Posterior vena cava (tissue), 2 donors: ENCODE results near the gene CYP2J2. TPM values are rescaled to one million over a fixed set of nuclear protein-coding genes. Genes with fewer than 3 reads are reported as not detected.
"Not testable (repeated sequence)": the region's sequence is repeated elsewhere in the genome, so short reads cannot be mapped to it uniquely, and the experiment has no call there.

Source experiments
- DNase-seq: peaks from one replicate; pipeline ENCODE4 v3.0.0-alpha.2; 2020; ENCODE audit warnings: low spot score
- intact Hi-C, 2 donors: fragments of 100-400 bp; cut with DNase I; formaldehyde crosslinking; loops; one replicate each; pipeline versions ENCODE4 v1.14.1 to v1.14.2; 2022 to 2023
- total RNA-seq, 2 donors: library from RNA; stranded (reverse); fragmentation: NEBNext Ultra II Directional; extraction: Animal tissue kit (Norgen Biotek cat#: 25700); gene quantifications; one replicate each; pipeline ENCODE4 v1.2.1, GENCODE V29; 2021
- donor health status: DM: yes; HTN: yes; CAD: no.
- donor health status: DM: yes; HTN: yes; CAD: no.

The CYP2J2 gene
- total RNA-seq, 2 donors from 2014 or later, result not detected

DNA sequence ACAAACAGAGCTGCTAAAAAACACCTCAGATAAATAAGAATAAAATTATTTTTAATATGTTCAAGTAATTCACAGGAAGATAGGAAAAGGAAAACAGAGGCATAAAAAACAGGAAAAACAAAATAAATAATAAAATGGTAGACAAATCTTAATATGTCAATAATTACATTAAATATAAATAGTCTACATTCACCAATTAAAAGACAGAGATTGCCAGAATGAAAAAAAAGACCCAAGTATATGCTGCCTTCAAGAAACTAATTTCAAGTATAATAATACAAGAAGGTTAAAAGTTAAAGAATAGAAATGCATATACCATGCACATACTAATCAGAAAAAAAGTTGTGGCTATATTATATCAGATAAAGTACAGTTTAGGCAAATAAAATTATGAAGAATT is 1.9 kb downstream of the CYP2J2 start:
- intact Hi-C loops, result no loop called here
- no peak for DNase-seq

DNA sequence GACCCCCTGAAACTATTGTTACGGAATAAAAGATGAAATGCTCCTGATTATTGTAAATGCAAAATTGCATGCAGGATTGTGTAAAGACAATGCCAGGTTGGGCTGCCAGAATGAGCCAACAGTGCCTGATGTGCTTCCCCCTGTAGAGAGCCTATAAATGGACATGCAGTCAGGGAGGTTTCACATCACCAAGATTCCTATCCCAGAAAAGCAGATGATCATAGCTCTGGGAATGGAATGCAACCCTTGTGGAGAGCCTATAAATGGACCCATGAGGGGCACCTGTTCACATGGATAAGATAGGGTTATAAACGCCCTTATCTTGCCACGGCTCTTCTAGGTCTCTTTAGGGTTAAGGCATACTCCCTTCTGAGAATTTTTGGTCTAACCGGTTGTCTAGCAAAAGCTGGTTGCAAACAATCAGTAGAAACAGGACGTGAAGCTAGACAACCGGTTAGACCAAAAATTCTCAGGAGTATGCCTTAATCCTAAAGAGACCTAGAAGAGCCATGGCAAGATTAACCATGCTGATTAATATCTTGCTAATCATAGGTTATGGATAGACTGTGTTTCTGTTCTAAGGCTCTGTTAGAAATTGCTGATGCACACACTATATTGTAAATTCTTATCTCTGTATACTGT is 5.2 kb downstream of the CYP2J2 start:
- DNase-seq, intact Hi-C loops: not testable (repeated sequence)

DNA sequence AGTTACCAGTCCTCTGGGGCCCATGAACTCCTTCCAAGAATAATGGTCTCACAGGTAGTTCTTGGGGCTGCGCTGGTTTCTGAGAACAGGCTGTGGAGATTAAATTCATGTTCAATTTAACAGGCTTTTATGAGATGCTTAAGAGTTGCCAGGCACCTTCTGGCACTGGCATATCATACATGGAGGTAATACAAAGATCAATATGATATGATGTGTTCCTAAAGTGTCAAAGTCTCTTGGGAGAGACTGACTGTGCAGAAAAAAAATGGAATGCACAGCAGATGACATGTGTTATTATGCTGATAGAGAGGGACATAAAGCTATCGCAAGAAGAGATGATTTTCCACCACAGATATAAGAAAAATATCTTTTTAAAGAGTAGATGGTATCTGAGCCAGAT is 6.8 kb downstream of the CYP2J2 start:
- intact Hi-C loops, result no loop called here
- no peak for DNase-seq

DNA sequence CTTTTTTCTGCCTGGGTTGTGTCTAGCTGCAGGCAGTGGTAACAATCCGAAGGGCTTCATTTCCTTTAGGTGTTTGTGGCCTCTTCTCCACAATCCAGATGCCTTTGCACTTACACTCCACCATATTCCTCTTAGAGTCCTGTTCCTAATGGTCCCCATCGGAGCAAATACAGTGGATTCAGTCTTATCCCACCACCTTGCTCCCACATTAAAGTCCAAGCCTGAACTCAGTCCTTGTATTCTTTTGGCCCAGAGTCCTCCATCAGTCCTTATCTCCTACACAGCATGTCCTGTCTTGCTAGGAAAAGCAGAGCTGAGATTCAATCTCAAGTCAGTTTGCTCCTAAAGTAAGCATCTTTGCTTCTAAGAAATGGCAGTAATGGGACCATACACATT is 8.8 kb downstream of the CYP2J2 start:
- intact Hi-C loops, result no loop called here
- no peak for DNase-seq

GRCh38 chr1:59917026-59917784 is 9.4 kb downstream of the CYP2J2 start:
- DNase-seq, result no peak
- intact Hi-C loops, result no loop called here

GRCh38 chr1:59915516-59915915 is 11.1 kb downstream of the CYP2J2 start:
- DNase-seq, result no peak
- intact Hi-C loops, result no loop called here

- intact Hi-C loops, result not testable (repeated sequence)
Measured at GRCh38 chr1:59914791-59915286, 11.7 kb downstream of the CYP2J2 start.

DNA sequence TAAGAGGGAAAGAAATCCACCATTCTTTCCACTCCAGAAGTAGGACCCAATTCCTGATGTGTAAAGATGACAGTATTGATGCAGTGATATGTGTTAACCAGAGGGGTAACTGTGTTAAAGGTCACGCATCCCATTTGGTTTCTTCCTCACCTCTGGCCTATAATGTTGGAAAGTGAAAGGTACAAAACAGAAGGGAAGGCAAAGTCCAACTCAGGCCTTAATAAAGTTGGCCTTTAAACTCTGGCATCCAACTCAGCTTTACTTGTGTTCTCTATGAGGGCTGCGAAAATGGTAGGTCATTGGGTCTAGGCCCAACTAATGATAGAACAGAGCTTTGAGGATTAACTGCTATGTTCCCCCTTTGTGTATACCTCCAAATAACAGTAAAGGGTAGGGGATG is 17.9 kb downstream of the CYP2J2 start:
- intact Hi-C loops, result no loop called here
- DNase-seq, result no peak

More at GRCh38 chr1:59914791-59915286, 11.7 kb downstream of the CYP2J2 start:
- DNase-seq, result not testable (repeated sequence)

DNA sequence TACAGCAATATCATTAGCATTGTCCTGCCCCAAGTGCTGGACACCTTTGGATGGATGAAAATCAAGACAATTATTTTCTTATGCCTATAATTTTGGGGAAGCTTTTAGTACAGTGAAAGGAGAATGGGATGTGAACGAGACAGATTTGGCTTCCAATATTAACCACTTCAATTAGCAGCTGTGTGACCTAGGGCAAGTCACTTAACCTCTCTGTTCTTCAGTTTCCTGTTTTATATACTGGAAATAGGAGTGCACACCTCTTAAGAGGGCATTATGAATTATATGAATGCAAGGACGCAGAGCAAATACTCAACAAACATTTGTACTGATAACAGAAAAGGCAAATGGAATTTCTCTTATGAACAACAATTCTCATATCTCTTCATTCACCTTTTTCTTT is 18.5 kb downstream of the CYP2J2 start:
- intact Hi-C loops, result no loop called here
- DNase-seq, result no peak

- intact Hi-C loops, result no loop called here
- DNase-seq, result no peak
Measured at GRCh38 chr1:59906931-59907330, 19.6 kb downstream of the CYP2J2 start.

GRCh38 chr1:59903141-59903754 is 23.3 kb downstream of the CYP2J2 start:
- intact Hi-C loops, result no loop called here
- DNase-seq, result no peak

GRCh38 chr1:59901770-59902388 is 24.7 kb downstream of the CYP2J2 start:
- DNase-seq, result no peak
- intact Hi-C loops, result no loop called here

DNA sequence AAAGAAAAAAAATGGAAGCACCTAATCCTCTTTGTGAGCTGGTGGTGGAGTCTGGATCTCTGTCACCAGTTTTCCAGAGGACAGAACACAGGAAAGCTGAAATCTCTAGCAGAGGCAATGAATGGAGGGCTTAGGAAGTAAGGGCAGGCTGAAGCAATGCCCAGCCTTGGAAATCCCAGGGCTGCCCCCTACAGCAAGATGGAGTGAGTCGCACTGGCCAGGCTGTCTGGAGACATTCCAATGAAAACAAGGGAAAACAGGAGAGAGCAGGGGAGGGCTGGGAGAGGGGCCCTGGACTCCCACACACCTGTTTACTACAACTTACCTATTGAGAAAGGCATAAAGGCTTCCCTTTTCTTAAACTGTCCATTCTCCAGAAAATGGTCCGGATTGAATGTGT is 25.9 kb downstream of the CYP2J2 start:
- no peak for DNase-seq
- intact Hi-C loops, result no loop called here

DNA sequence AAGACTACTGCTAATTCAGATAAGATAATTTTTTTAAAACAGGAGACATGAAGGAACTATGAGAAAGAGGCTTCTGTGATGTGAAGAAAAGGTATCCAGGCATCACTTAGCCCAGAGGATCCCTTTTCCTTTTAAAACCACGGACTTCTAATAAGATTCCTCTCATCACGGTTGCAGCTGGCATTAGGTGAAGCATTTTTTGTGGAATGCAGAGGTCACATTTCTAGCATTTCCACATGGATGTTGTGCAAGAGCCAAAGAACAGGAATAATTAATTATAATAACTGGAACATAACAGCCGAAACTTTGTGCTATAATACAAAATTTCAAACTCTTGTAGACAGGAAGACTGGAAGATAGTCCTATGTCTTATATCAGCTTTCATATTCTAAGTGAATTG is 27.6 kb downstream of the CYP2J2 start:
- intact Hi-C loops, result no loop called here
- no peak for DNase-seq

DNA sequence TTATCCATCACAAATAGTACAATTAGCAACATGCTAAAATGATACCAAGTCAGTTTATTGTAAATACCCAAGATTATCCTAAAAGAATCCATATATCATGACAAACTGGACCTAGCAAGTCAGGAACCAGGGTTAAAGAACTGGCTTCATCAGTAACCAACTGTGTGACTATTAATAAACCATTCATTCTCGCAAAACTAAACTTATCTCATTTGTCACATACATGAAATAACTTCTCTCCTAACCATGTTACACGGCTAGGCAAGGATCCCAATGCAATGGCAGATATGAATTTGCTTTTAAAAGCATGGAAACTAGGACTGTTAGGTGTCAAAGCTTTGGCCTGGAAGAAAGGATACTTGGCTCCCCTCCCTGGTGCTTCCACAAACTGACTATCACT is 29.4 kb downstream of the CYP2J2 start:
- DNase-seq, result no peak
- intact Hi-C loops, result no loop called here

- intact Hi-C loops, result loop anchor here in 1 of 2 donors (5.0 kb wide), 1 partner anchor 49 kb away; no protein-coding TSS in a partner anchor
- no peak for DNase-seq
Measured at GRCh38 chr1:59892841-59893811, 33.4 kb downstream of the CYP2J2 start.

DNA sequence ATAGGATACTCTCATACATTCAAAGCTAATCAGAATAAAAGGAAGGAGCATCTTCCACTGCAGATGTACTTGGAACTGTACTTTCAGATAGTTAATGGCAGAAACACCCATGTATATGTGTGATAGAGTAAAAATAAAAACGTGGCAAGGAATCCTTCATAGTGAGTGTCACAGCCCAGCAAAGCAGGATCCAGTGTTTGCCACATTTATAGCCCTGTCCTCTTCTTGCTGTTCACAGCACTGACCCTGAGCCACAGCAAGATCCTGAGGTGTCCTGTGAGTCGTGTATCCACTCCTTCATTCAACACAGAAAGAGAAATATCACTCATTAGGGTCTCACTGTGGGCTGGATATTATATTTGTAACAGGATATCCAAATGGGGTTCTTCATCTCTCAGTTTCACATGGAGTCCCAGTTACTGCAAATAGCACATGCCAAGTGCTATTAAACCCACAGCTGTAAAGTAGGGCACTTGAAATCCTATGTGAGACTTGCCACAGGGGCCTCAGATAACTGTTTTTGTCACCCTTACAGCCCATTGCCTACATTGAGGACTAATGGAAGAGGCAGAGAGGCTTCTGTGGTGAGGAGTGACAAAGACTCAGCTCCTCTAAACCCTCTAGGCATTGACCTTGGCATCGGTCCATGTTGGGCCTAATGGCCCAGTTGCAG is 41.3 kb downstream of the CYP2J2 start:
- DNase-seq, result no peak
- intact Hi-C loops, result no loop called here

DNA sequence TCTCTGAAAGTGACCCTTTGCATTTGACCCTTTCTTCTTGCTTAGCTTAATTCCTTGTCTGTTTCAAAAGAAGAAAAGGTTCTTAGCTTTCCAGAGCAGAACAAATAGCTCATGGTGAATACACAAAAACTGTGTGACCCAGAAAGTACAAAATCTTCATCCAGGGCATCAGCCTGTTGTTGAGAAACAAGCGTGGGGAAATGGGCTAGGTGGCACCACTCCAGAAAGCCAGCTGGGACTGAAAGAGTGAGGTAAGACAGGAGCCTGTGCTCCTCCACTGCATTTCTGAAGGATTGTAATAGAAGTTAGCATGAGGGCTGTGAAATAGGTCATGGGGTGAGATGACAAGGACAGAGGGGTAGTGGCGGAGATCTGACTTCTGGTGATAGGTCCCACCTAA is 45.8 kb downstream of the CYP2J2 start:
- intact Hi-C loops, result no loop called here

More for the DNA sequence above, 45.8 kb downstream of the CYP2J2 start:
- DNase-seq, result no peak
